ENCODE results near the gene LRRFIP2. TPM values are rescaled to one million over a fixed set of nuclear protein-coding genes. Genes with fewer than 3 reads are reported as not detected.
A peak's percentile ranks its signal among the peaks of the same experiment; 100 is the strongest.
"Not testable (repeated sequence)": the region's sequence is repeated elsewhere in the genome, so short reads cannot be mapped to it uniquely, and the experiment has no call there.

LRRFIP2 gene
- total RNA-seq, 1 donor from 2014 or later = 42.8 TPM

DNA sequence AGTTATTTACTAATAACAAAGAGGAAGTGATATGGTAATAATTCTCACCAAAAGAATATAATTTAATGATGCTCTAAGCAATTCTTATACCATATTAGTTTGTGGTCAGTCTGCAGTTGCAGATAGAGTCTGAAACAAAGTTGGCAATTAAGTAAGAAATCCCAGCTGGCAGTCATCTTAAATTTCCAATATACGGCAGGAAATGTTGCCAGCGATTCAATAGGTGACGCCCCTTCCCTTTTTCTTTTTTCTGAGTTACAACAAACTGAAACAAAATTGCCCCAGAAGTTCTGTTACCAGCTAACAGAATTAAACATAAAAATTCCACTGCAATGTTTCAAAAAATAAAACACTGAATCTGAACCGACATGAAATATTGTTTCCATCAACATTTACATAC, 26.7 kb downstream of the LRRFIP2 start:
- Histone ChIP-seq H3K9me3 (no peaks in the 10 kb centered on the region), H3K36me3 (peaks cover 0 to 26% of the 10 kb centered on the region in 2 donors), H3K27ac (no peak overlapping the region), H3K4me1 (peaks cover 0 to 12% of the 10 kb centered on the region in 2 donors), H3K4me3 (no peak overlapping the region), H3K27me3 (no peaks in the 10 kb centered on the region)
- intact Hi-C loops (cut with DNase I) = no loop called here
- DNase-seq (ENCODE audit: low spot score in 2 of 2) = no peak
- TF ChIP-seq, protein P1, sequence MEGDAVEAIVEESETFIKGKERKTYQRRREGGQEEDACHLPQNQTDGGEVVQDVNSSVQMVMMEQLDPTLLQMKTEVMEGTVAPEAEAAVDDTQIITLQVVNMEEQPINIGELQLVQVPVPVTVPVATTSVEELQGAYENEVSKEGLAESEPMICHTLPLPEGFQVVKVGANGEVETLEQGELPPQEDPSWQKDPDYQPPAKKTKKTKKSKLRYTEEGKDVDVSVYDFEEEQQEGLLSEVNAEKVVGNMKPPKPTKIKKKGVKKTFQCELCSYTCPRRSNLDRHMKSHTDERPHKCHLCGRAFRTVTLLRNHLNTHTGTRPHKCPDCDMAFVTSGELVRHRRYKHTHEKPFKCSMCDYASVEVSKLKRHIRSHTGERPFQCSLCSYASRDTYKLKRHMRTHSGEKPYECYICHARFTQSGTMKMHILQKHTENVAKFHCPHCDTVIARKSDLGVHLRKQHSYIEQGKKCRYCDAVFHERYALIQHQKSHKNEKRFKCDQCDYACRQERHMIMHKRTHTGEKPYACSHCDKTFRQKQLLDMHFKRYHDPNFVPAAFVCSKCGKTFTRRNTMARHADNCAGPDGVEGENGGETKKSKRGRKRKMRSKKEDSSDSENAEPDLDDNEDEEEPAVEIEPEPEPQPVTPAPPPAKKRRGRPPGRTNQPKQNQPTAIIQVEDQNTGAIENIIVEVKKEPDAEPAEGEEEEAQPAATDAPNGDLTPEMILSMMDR (IDR thresholded peaks at IDR 0.05) = no peak

DNA sequence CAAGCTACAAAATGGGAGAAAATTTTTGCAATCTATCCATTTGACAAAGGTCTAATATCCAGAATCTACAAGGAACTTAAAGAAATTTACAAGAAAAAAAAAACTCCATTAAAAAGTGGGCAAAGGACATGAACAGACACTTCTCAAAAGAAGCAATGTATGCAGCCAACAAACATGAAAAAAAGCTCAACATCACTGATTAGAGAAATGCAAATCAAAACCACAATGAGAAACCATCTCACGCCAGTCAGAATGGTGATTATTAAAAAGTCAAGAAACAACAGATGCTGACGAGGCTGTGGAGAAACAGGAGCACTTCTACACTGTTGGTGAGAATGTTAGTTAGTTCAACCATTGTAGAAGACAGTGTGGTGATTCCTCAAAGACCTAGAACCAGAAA, 27.5 kb downstream of the LRRFIP2 start:
- H3K36me3 ChIP-seq = peaks cover 0 to 30% of the 10 kb centered on the region in 2 donors
- DNase-seq (ENCODE audit: low spot score in 2 of 2); intact Hi-C loops (cut with DNase I); H3K9me3 ChIP-seq; H3K27me3 ChIP-seq; H3K27ac ChIP-seq; H3K4me3 ChIP-seq: not testable (repeated sequence)
- H3K4me1 ChIP-seq = peaks cover 0 to 12% of the 10 kb centered on the region in 2 donors

DNA sequence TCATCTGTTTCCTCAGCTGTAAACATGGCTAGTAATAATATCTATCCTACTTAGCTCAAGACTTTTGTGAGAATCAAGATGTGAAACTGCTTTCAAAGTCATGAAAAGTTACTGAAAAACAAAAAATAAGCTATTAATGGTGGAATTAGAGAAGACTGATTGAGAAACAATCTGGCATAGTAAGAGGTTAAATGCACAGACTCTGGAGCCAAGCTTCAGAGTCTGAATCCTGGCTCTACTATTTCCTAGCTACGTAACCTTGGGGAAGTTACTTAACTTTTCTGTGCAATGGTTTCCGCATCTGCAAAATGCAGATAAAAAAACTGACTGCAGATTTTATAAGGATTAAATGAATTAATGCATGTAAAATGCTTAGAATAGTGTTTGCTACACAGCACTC, 28.8 kb downstream of the LRRFIP2 start:
- peaks cover 0 to 12% of the 10 kb centered on the region in 2 donors for H3K4me1 ChIP-seq
- TF ChIP-seq, protein P1 (IDR thresholded peaks at IDR 0.05) = no peak
- peak overlapping the region in 1 of 2 donors; percentile 28 for H3K27ac ChIP-seq

DNA sequence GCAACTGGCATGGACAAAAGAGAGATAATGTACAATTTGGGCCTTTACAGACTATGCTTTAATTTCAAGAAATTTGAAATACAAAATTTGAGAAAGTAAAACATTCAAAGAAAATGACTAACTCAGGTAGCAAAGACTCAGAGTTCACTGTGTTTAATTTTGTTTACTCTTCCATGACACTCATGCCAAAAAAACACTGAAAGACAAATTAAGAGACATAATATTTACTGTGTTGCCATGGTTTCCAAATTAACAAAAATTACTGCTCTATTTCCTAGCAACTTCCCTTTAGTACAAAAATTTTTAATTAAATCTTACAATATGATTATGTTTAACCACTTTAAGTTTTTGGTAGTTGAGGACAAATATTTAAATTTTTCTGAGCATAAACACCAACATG, 29.6 kb downstream of the LRRFIP2 start:
- peaks cover 0 to 12% of the 10 kb centered on the region in 2 donors for H3K4me1 ChIP-seq
- H3K4me3 ChIP-seq = no peak overlapping the region
- H3K36me3 ChIP-seq = peaks cover 0 to 33% of the 10 kb centered on the region in 2 donors
- DNase-seq (ENCODE audit: low spot score in 2 of 2) = no peak
- TF ChIP-seq, protein P1 (IDR thresholded peaks at IDR 0.05) = no peak
- H3K27me3 ChIP-seq = no peaks in the 10 kb centered on the region
- H3K9me3 ChIP-seq = no peaks in the 10 kb centered on the region
- intact Hi-C loops (cut with DNase I) = no loop called here
- no peak overlapping the region for H3K27ac ChIP-seq

More for the DNA sequence above, 28.8 kb downstream of the LRRFIP2 start:
- Histone ChIP-seq H3K9me3 (no peaks in the 10 kb centered on the region), H3K36me3 (peaks cover 0 to 33% of the 10 kb centered on the region in 2 donors), H3K4me3 (no peak overlapping the region), H3K27me3 (no peaks in the 10 kb centered on the region)
- intact Hi-C loops (cut with DNase I) = no loop called here
- DNase-seq (ENCODE audit: low spot score in 2 of 2) = no peak

DNA sequence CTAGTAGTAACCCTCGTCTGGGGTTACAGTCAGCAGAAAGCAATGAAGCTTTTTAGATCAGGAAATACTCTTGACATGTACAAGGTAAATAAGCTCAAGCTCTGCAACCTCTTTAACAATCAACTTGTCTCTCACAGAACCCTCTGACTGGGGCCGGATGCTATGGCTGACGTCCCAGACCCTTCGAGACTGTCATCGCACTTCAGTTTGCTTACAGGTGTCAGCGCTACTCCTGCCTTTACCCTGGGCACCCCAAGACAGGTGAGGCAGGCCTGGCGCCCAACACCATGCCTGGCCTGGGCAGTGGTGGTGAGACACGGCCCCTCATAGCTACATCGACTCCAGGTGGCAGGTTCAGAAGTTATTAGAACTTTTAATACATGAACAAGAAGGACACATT, 30.6 kb downstream of the LRRFIP2 start:
- no peak for DNase-seq (ENCODE audit: low spot score in 2 of 2)
- Histone ChIP-seq H3K27ac (no peak overlapping the region), H3K36me3 (peaks cover 0 to 33% of the 10 kb centered on the region in 2 donors), H3K4me1 (peaks cover 0 to 15% of the 10 kb centered on the region in 2 donors), H3K27me3 (no peaks in the 10 kb centered on the region), H3K4me3 (no peak overlapping the region), H3K9me3 (no peaks in the 10 kb centered on the region)
- intact Hi-C loops (cut with DNase I) = no loop called here
- TF ChIP-seq, protein P1 (IDR thresholded peaks at IDR 0.05) = no peak

DNA sequence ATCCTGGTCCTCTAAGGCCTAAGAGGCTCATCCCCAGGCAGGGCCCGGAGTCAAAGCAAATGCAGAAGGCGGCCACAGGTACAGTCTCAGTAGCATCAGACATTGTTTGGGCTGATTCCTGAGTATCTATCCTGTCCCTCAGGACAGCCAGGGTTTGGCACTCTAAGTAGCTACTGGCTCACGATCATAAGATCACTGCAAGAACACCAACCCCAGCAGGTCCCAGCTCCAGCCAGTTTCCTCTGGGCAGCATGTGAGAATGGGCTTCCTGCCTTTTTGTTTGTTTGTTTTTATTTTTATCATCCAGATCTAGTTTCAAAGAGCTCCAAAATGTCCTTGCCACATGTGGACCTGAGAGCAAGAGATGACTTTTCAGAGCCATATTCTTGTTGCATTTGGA, 32.7 kb downstream of the LRRFIP2 start:
- TF ChIP-seq, protein P1 (IDR thresholded peaks at IDR 0.05) = no peak
- Histone ChIP-seq H3K9me3 (no peaks in the 10 kb centered on the region), H3K4me1 (peaks cover 0 to 17% of the 10 kb centered on the region in 2 donors), H3K36me3 (peaks cover 0 to 27% of the 10 kb centered on the region in 2 donors), H3K27ac (no peak overlapping the region), H3K4me3 (no peak overlapping the region), H3K27me3 (no peaks in the 10 kb centered on the region)
- intact Hi-C loops (cut with DNase I) = no loop called here
- DNase-seq (ENCODE audit: low spot score in 2 of 2) = no peak

Measured in ascending aorta (tissue), 2 donors.